T-helper 22 cell (primary cell): Measurements from ENCODE around the gene SERTM1.

Experiments
- DNase-seq: peaks from one replicate; pipeline ENCODE4 v3.0.0-alpha.2; 2020; ENCODE audit warnings: low read depth

The SERTM1 gene

DNA sequence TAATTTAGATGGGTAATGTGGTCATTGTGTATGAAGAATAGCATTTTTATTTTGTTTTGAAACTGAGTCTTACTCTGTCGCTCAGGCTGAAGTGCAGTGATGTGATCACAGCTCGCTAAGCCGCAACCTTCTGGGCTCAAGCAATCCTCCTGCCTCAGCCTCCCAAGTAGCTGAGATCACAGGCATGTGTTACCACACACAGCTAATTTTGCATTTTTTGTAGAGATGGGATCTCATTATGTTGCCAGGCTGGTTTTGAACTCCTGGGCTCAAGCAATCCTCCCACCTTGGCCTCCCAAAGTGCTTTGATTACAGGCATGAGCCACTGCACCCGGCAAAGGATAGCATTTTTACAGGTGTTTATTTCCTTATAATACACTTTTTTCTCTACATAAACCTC, 36.6 kb downstream of the SERTM1 start:
- DNase-seq, result no peak

DNA sequence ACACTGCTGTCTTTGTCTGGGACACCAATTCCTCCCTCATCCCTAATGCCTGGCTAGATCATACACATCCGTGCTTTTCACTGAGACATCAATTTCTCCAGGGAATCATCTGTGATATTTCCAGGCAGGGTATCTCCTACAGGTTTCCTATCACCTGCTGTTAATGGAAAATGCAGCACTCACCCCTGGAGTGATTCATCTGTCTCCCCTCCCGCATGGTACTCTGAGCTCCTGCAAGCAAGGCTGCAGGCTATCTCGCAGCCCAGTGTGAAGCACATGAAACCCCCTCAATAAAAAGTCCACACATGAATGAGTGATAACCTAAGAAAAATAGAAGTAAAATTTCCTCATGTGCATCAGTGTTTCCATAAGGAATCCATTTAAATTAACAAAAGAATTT, 38.5 kb downstream of the SERTM1 start:
- no peak for DNase-seq

DNA sequence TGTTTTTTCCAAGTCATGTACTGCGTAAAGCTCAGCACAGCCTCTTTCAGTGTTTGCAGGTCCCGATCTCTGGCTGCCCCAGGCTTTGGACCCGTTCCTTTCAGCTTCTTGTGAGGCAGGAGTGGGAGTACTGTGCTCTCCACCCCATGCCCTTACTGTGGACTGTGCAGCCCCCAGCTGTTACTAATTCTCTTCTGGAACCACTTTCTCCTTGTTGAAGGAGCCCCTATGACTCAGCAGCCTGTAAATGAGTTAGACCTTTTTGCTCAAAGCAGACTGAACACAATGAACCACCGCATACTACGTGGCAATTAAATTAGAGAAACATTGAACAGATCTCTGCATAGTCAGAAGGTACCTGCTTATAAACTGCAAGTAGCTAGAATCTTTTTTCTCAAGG, 39.0 kb downstream of the SERTM1 start:
- no peak for DNase-seq

DNA sequence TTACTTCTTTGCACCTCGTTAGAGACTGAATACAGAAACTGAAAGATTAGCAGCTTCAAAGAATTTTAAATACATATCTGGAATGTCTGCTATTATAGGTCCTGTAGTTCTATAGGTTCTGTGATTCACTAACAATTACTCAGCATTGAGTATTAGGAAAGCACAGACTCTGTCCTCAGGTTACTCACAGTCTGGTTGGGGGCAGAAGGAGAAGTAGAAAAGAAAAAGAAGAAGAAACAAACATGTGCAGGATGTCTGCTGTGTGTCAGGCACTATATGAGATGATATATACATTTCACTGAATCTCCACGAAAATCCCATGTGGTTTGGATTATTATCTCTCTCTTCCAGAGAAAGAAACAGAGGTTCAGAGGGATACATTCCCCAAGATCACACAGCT, 40.1 kb downstream of the SERTM1 start:
- no peak for DNase-seq

DNA sequence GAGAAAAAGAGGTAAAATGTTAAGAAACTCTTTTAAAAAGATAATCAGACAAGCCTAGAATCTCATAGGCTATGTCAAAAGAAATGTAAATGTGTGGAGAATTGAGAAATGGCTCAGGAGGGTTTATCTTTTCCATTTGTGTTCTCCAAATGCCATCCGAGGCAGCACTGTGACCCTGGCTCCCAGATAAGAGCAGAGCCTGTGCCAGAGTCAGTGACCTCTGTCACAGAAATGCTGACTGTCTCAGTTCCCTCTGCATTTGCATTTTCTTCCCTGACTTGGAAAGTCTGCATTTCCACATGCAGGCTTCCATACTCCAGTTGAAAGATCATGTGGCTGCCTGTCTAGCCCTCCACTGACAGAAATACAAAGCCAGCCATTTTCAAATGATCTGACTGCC, 42.0 kb downstream of the SERTM1 start:
- no peak for DNase-seq

DNA sequence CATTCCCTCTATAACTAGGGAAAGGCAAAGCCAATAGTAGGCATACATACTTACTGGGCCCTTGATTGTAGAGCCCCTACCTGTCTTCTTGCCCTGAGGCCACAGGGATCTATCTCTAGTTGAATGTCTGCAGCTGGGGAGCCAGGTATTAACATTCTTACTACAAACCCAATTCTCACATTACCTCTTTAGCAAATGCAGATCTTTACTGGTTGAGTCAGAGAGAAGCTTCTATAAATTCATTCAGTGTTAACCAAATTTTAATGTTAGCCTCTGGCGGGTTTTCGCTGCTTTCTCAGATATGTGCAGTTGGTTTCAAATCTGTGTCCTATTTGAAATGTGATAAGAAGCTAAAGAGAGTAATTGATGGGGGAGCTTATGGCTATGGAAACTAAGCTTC, 43.2 kb downstream of the SERTM1 start:
- no peak for DNase-seq

DNA sequence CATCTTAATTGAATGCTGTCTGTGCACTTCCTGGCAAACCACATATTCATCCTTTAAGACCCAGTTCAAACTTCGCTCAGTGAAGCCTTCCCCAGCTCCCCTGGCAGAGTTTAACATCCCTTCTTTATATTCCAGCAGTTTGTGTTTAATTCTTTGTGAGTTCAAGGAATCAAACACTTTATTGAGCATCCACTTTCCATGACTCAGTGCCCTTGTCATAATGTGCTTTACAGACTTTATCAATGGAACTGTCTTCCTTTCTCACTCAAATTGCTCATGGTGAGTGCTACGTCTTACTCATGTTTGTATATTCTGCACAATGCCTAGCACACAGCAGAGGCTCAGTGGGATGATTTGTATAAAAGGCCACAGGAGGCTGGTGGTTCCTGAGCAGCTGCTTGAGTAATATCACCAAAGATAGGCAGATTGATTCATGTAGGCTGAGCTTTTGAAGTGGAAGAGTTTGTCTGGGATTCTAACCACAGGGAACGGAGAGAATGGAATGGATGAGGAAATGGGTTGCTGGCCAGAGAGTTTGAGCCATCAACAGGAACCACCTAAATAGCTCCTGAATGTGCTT, 44.2 kb downstream of the SERTM1 start:
- DNase-seq, result no peak

DNA sequence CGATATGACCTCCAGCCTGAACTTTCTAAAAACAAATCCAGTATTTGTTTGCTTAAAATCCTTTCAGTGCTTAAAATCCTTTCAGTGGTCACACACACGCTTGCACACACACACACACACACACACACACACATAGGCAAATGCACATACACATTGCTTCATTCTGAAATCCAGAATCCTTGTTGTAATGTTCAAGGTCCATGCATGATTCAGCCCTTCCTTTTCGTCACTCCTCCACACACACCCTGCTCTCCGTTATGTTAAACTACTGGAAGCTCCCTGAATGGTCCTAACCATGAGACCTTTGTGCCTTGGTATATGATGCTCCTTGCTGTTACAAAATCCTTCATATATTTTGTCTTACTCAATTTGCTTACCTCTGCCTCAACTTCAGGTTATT, 44.9 kb downstream of the SERTM1 start:
- DNase-seq, result no peak

DNA sequence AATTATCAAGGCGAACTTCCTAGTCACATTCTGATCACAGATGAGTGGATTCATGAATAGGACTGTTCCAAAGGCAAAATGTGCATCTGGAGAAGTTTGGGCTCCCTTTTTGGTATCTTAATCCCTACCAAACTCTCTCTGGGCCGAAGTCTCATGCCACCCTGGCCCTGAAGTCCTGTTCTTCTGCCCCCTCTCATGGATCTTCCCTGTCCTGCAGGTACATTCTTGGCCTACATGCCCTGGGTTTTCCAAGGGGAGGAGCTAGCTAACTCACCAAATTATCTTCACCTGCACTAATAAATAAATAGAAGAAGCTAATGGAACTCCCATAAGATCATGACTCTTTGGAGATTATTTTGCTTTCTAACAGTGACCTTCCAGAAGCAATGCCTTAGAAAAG, 50.3 kb downstream of the SERTM1 start:
- DNase-seq, result no peak

DNA sequence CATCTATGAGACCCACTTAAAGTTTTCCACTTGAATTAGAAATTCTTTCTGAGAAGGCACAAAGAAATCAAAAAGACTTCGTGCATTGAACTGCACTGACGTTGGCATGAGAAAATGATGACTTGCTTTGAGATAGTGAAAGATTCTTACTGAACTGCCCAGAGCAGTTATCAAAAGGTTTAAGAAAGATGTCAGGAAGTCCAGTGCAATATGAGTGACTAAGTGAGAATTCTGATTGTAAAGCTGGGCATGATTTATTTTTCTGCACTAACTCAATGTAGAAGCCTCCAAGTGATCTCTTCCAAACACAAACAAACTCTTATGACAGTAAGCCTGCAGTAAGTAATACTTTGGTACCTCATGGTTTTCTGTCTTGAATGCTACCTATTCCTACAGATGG, 52.1 kb downstream of the SERTM1 start:
- DNase-seq, result no peak

DNA sequence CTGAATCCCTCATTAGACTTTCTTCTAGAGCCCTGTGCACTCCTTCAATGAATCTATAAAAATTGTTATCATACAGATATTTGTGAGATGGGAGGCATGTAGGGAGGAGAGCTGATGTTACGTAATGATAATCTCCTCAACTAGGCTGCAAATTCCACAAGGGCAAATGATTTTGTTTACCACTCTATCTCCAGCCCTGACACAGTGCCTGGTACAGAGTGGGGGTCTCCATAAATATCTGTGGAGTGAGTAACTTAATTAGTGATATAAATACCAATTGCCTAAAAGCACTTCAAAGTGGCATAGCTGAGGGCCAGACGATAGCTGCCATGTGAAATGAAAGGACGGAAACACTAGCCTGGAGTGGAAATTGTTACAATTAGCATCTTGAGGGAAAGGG, 54.2 kb downstream of the SERTM1 start:
- DNase-seq, result no peak

DNA sequence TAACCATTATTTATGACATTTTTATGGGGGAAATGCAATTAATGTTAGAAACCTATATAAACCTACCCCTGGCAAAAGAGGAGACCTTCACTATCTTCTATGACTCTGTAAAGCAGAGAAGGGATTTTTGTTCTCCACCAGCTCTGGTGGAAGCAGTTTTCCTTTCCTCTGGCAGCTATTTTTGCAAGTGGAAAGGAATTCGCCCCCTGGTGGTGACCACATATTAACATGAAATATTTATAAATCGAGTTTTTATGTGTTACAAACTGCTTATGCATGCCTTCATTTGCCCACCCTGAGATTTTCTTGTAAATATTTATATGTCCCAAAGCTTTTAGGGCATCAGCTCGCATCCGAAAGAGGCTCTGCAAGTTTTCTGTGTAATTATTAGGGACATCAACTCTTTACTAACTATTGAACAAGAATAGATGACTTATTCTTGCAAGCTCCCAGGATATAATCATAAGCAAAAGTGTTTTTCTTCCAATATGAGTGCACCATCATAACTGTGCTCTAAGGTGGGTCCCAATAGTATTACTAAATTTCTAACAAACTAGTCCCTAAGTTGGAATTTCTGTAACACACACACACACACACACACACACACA, 62.4 kb downstream of the SERTM1 start:
- DNase-seq, result no peak

DNA sequence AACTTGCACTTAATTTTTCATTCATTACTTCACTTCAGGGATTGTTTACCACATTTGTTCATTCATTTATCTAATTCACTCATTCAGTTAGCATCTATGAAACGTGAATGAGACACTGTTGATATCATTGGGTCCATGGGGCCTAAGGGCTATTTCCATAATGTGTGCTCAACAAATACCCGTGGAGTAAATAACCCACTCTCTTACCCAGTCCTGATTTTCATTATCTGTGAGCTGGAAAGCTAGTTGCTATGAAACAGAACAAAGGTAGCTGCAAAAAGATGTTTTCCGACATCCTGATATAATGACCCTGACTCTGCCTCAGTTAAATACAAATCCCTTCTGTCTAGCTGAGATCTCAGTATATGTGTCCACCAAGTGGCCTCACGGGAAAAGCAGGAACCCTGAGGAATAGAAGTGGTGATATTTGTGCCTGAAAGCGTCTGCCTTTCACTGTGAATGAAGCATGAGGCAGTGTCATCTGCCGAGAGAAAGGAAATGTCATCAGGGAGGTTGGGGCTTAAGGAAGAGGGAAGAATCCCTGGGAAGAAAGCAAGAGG, 63.8 kb downstream of the SERTM1 start:
- DNase-seq, result no peak

DNA sequence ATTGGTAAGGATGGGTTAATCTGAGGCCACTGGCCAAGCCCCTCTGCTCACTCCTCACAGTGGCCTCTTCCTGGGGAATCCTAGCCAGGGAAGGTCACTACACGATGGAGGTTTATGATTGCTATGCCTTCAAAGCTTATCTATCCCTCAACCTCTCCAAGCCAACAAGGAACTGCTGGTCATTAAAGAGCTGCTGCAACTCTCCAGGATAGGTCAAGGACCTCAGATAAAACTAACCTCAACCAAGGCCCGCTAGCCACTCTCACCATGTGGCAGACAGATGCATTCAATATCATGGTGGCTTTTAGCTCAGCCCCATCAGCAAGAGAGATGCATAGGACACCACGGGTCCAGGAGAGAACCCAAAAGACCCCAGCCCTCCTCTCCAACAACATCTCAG, 71.6 kb downstream of the SERTM1 start:
- no peak for DNase-seq

DNA sequence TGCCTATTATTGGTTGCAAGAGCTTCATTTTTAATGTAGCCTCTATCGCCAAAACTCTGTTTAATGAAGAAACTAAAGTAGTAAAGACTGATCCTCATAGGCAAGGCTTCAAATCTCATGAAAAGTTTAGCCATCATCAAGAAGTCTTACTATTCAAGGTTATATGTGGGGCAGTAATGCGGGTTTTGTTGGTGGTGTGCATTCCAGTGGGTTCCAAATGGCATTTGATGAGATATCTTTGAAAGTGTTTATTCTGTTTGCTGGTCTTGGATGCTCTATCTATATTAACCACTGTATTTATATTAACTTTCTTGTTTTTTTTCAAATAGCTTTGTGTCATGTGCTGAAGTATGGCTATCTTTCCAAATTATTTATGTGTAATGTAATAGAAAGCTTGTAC, 72.2 kb downstream of the SERTM1 start:
- no peak for DNase-seq
